ENCODE measurements around the gene KCNH5.
"Not testable (repeated sequence)": the region's sequence is repeated elsewhere in the genome, so short reads cannot be mapped to it uniquely, and the experiment has no call there.

The KCNH5 gene

DNA sequence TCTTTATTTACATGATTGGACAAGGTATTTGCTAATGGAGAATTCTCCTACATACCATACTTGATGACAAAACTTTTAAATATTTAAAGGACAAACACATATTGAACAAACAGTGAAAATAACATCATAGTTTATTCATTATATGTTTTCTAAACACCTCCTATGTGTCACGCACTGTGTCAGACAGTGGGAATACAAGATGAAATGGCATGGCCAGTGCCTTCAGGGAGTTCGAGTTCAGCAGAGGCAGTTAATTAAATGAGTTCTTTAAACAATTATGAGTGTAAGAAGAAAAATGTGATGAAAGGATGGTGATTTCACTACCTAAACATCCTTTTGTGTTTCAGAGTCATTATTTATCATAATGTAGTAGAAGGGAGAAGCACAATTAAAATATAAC, 159.8 kb downstream of the KCNH5 start:
- TF ChIP-seq CTCF (conservative IDR thresholded peaks at IDR 0.05; ENCODE audit: low read depth): no peak
- ChIA-PET POLR2A (ENCODE audit: low non-redundant PET) (no interaction called here), CTCF (no interaction called here)
- DNase-seq (ENCODE audit: low spot score): no peak
- no peak overlapping the region for H3K27ac ChIP-seq

DNA sequence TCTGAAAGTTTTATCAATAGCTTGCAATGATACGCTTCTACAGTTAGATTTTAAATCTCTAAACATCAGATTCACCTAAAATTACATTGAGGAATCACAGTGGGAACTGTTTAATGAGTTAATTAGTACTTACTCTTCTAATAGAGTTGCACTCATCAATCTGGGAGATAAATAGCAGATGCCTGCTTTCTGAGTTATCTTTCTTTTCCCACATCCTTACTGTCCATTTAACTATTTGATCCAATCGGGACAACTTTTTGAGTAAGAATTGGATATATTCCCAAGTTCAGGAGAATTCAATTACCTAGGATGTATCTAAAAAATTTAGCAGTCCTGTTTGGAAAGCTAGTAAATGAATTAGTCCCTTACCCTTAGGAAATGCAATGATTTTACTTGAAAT, 162.3 kb downstream of the KCNH5 start:
- no peak overlapping the region for H3K27ac ChIP-seq
- DNase-seq (ENCODE audit: low spot score): no peak
- no peak for TF ChIP-seq CTCF (conservative IDR thresholded peaks at IDR 0.05; ENCODE audit: low read depth)
- POLR2A ChIA-PET (ENCODE audit: low non-redundant PET): no interaction called here
- CTCF ChIA-PET: no interaction called here

- TF ChIP-seq CTCF (conservative IDR thresholded peaks at IDR 0.05; ENCODE audit: low read depth): no peak
- DNase-seq (ENCODE audit: low spot score): no peak
- H3K27ac ChIP-seq: no peak overlapping the region
- POLR2A ChIA-PET (ENCODE audit: low non-redundant PET): interaction anchor here (0.6 kb wide), 1 partner anchor 14 kb away, joined by 3 read pairs; no protein-coding TSS in a partner anchor
- CTCF ChIA-PET: interaction anchor here (0.6 kb wide), 1 partner anchor 46 kb away, joined by 3 read pairs; no protein-coding TSS in a partner anchor
Measured at GRCh38 chr14:62866376-62866775, 178.9 kb downstream of the KCNH5 start.

- DNase-seq (ENCODE audit: low spot score): no peak
- TF ChIP-seq CTCF (conservative IDR thresholded peaks at IDR 0.05; ENCODE audit: low read depth): no peak
- no peak overlapping the region for H3K27ac ChIP-seq
- POLR2A ChIA-PET (ENCODE audit: low non-redundant PET): no interaction called here
- CTCF ChIA-PET: no interaction called here
Measured at GRCh38 chr14:62864588-62864987, 180.7 kb downstream of the KCNH5 start.

GRCh38 chr14:62858011-62858410, 187.2 kb downstream of the KCNH5 start:
- CTCF ChIA-PET; H3K27ac ChIP-seq; DNase-seq (ENCODE audit: low spot score); POLR2A ChIA-PET (ENCODE audit: low non-redundant PET): not testable (repeated sequence)

DNA sequence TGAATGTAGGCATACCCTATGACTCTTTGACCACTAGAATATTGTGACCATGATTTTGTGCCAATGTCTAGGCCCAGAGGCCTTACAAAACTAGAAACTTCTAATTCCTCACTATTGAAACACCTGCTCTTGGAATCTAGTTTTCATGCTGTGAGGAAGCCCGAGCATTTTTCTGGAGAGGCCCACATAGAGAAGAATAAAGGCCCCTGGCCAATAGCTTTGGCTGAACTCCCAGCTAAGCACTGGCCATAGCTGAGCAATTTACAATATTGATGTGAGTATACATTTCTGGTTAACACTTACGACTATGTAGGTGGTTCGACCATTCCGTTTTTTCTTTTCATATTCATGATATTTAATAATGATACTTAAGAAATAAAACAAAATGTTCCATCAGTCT, 190.3 kb downstream of the KCNH5 start:
- TF ChIP-seq CTCF (conservative IDR thresholded peaks at IDR 0.05; ENCODE audit: low read depth): no peak
- no peak for DNase-seq (ENCODE audit: low spot score)
- POLR2A ChIA-PET (ENCODE audit: low non-redundant PET): no interaction called here
- CTCF ChIA-PET: no interaction called here
- no peak overlapping the region for H3K27ac ChIP-seq

DNA sequence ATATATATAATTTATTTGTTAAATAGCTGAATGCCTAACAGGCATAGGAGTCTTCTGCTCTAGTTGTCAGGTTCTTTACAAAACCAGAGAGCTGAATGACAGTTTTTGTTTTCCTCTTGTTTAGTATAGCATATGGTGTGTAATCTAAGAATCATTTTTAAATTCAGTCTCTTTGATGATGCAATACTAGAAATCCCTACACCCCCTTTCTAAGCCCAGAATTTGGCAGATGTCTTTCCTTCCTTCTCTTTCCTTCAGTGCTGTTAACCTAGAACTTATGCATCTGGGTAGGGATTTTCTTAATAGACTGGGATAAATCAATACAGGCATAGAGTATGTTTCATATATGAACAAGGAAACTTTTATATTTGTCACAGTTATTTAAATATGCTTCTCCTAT, 198.1 kb downstream of the KCNH5 start:
- DNase-seq (ENCODE audit: low spot score): no peak
- H3K27ac ChIP-seq: no peak overlapping the region
- TF ChIP-seq CTCF (conservative IDR thresholded peaks at IDR 0.05; ENCODE audit: low read depth): no peak
- POLR2A ChIA-PET (ENCODE audit: low non-redundant PET): no interaction called here
- CTCF ChIA-PET: no interaction called here
